Kidney (tissue), 14 donors: Measurements from ENCODE around the gene ZER1. TPM values are rescaled to one million over a fixed set of nuclear protein-coding genes. Genes with fewer than 3 reads are reported as not detected.

Source experiments
- DNase-seq, 5 donors: peaks; one replicate each; pipeline ENCODE4 v3.0.0-alpha.2; 2013 to 2020
- FAIRE-seq: peaks from 2 replicates; lab custom pipeline; 2012; peaks lifted over from hg19 to GRCh38; lab: Jason Lieb, UNC
- H3K27ac ChIP-seq, 2 donors: one replicate each; pipeline ENCODE4 v1.7.0; 2013; ENCODE audit warnings: low read depth in 2 of 2, low read length in 2 of 2, inconsistent platforms in 1 of 2
- H3K27me3 ChIP-seq: one replicate; pipeline ENCODE4 v1.7.1; 2013; ENCODE audit warnings: low read length, inconsistent platforms; ENCODE audit not compliant: control insufficient read depth, insufficient read depth
- H3K36me3 ChIP-seq, 3 donors: one replicate each; pipeline versions ENCODE4 v1.7.0 to v1.7.1; 2013; ENCODE audit warnings: low read length in 3 of 3, control low read depth in 1 of 3, inconsistent platforms in 1 of 3; ENCODE audit not compliant: insufficient read depth in 3 of 3, control insufficient read depth in 2 of 3
- H3K4me1 ChIP-seq, 3 donors: one replicate each; pipeline versions ENCODE4 v1.7.0 to v1.7.1; 2013; ENCODE audit warnings: low read length in 3 of 3, inconsistent platforms in 1 of 3, low read depth in 1 of 3; ENCODE audit not compliant: control insufficient read depth in 2 of 3, insufficient read depth in 2 of 3
- H3K4me3 ChIP-seq, 3 donors: one replicate each; pipeline versions ENCODE4 v1.7.0 to v1.8.1; 2013; ENCODE audit warnings: low read length in 3 of 3, control low read depth in 1 of 3, inconsistent platforms in 1 of 3
- H3K9ac ChIP-seq, 3 donors: one replicate each; pipeline versions ENCODE4 v1.7.0 to v1.7.1; 2013; ENCODE audit warnings: low read length in 3 of 3, control low read depth in 1 of 3, inconsistent platforms in 1 of 3
- H3K9me3 ChIP-seq, 3 donors: one replicate each; pipeline versions ENCODE4 v1.7.0 to v1.7.1; 2013; ENCODE audit warnings: low read length in 3 of 3, control low read depth in 1 of 3, inconsistent platforms in 1 of 3; ENCODE audit not compliant: control insufficient read depth in 2 of 3, insufficient read depth in 1 of 3
- CTCF ChIP-seq: IDR thresholded peaks from 3 replicates; pipeline ENCODE4 v1.5.1; 2012; ENCODE audit warnings: mild to moderate bottlenecking, moderate library complexity, borderline replicate concordance; ENCODE audit not compliant: insufficient read depth; ENCODE audit errors: extremely low read depth
- intact Hi-C: fragments of 100-400 bp; cut with DNase I; formaldehyde crosslinking; loops from one replicate; pipeline ENCODE4 v1.11.1; 2022
- polyA plus RNA-seq: library from polyadenylated mRNA; stranded (reverse); fragments of 350-450 nt; fragmentation: Illumina TruSeq; extraction: RNeasy Lipid Tissue Mini Kit (QIAGEN cat#74804); gene quantifications from one replicate; pipeline ENCODE4 v1.2.3, GENCODE V29; 2014; ENCODE audit warnings: low read depth, low replicate concordance; ENCODE audit not compliant: insufficient read depth
- total RNA-seq: library from RNA; stranded (reverse); fragmentation: NEBNext Ultra II Directional; extraction: Animal tissue kit (Norgen Biotek cat#: 25700); gene quantifications from one replicate; pipeline ENCODE4 v1.2.1, GENCODE V29; 2021
- donor health status: control.
- donor health status: control.
- donor health status: control.
- donor health status: control.
- donor health status: control.
- donor health status: DM: yes; HTN: yes; CAD: no.
- donor health status: Normal renal cell carcinoma (clear cell type).

ZER1 gene
- total and polyA plus RNA-seq, 2 donors from 2014 or later = 31.1 to 43.2 TPM

DNA sequence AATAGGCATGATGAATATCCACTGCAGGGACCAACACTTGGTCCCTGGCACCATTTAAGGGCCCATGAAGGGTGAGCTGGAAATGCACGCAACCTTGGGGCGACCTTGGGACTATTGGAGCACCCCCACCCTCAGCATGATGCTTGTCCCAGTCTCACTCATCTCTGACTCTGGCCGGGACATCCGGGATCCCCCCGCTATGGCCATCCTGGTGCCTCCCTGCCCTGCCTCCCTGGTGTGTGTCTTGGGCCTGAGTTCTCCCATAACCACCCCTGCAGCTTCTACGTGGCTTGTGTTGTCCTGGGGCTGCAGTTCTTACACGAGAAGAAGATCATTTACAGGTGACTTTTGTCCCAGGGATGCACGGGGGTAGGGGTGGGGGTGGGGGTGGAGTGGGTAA, 53.7 kb downstream of the ZER1 start:
- Histone ChIP-seq H3K4me3 (no peak overlapping the region), H3K9ac (no peak overlapping the region), H3K36me3 (no peaks in the 10 kb centered on the region), H3K27me3 (no peaks in the 10 kb centered on the region), H3K9me3 (no peaks in the 10 kb centered on the region), H3K4me1 (peaks cover 0 to 2% (median 0%) of the 10 kb centered on the region in 3 donors), H3K27ac (no peak overlapping the region)
- intact Hi-C loops = no loop called here
- DNase-seq (peak in 1 of 5 donors; percentile 39), FAIRE-seq (no peak)
- TF ChIP-seq CTCF = no peak

- intact Hi-C loops = no loop called here
- Histone ChIP-seq H3K36me3 (no peaks in the 10 kb centered on the region), H3K4me3 (no peak overlapping the region), H3K9ac (no peak overlapping the region), H3K27me3 (no peaks in the 10 kb centered on the region), H3K4me1 (no peaks in the 10 kb centered on the region), H3K27ac (no peak overlapping the region), H3K9me3 (no peaks in the 10 kb centered on the region)
- no peak for TF ChIP-seq CTCF
- FAIRE-seq (no peak), DNase-seq (peak in 1 of 5 donors; percentile 65)
Observed at GRCh38 chr9:128716581-128717254, 55.0 kb downstream of the ZER1 start.

DNA sequence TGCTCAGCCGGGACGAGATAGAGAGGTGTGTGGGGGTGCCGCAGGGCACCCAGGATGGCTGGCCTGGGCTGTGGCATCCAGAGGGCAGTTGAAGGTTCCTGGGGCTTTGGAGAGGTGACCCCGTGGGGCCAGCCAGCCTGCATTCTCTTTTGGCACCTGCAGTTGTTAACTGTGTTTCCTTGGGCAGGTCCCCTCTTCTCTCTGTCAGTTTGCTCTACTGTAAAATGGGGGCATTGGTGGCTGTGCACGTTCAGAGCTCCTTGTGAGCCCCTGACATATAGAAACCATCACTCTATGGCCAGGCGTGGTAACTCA, 56.3 kb downstream of the ZER1 start:
- DNase-seq = peak in 2 of 5 donors; percentile 10 to 49
- Histone ChIP-seq H3K9ac (no peak overlapping the region), H3K4me3 (no peak overlapping the region), H3K4me1 (no peaks in the 10 kb centered on the region), H3K27me3 (no peaks in the 10 kb centered on the region), H3K27ac (no peak overlapping the region), H3K9me3 (no peaks in the 10 kb centered on the region), H3K36me3 (no peaks in the 10 kb centered on the region)
- TF ChIP-seq CTCF = no peak
- no peak for FAIRE-seq
- intact Hi-C loops = no loop called here
